Ecto neural progenitor cell (in vitro differentiated cells): ENCODE data around the gene CYP1B1.
"Not testable (repeated sequence)": the region's sequence is repeated elsewhere in the genome, so short reads cannot be mapped to it uniquely, and the experiment has no call there.

Experiments
- DNase-seq: peaks from one replicate; pipeline ENCODE4 v3.0.0-alpha.2; 2018; ENCODE audit warnings: low spot score

Gene CYP1B1

GRCh38 chr2:38075507-38076151, at the start of gene CYP1B1:
Gene CYP1B1, minus strand, starts transcription at chr2:38076151. Its CDS starts 763 bp downstream, at chr2:38075388.
- DNase-seq = no peak

GRCh38 chr2:38125007-38125406, 49.1 kb upstream of the CYP1B1 start:
- DNase-seq = no peak

DNA sequence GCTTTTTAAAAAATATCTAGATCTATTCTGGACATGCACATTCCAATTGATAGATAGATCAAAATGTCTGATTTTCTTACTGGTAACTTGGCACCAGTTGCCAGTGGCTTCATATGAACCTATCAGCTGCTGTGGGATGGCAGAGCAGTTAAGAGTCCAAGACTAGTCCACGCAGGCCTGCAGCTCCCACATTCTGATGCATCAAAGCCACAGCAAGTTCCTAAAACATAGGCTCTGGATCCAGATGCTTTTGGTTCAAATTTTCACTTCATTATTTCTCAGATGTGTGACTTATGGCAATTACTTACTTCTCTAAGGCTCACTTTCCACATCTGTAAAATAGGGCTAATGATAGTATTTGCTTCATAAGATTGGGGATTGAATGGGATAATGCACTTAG, 48.0 kb upstream of the CYP1B1 start:
- DNase-seq = no peak

DNA sequence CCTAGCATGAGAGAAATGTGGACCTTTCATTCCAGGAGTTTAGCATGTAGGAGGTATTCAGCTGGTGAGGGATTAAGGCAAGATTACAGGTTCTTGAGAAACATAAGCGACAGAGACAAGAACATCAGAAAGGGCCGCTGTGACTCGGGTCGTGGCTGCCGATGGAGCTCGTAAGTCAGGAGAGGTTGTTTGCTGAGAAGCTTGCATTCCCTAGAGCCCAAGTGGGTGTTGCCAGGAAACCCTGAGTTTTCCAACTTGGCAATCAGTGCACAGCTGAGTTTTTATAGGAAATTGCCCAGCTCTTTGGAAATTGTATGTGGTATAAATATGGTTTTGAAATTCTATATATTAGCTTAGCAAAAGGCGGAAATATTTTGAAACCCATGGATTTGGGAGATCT, 46.4 kb upstream of the CYP1B1 start:
- no peak for DNase-seq

GRCh38 chr2:38121481-38121880, 45.5 kb upstream of the CYP1B1 start:
- DNase-seq = no peak

DNA sequence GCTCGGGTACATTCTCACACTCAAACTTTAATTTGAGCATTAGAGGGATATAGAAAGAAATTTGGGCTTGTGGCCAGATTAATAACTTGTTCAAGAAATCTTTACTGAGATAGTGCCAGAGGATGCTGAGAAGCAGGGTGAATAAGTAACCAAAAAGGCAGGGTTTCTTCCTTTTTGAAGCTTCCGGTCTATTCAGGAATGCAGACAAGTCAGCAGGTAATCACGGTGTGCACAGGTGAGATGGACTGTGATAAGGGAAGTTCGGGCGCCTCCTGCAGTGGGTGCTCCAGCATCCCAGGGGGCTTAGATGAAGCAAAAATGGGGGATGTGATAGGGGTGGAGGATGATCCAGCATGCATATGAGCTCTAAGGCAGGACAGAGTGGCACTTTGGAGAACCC, 44.9 kb upstream of the CYP1B1 start:
- DNase-seq = no peak

- no peak for DNase-seq
Observed at GRCh38 chr2:38120264-38120592, 44.3 kb upstream of the CYP1B1 start.

DNA sequence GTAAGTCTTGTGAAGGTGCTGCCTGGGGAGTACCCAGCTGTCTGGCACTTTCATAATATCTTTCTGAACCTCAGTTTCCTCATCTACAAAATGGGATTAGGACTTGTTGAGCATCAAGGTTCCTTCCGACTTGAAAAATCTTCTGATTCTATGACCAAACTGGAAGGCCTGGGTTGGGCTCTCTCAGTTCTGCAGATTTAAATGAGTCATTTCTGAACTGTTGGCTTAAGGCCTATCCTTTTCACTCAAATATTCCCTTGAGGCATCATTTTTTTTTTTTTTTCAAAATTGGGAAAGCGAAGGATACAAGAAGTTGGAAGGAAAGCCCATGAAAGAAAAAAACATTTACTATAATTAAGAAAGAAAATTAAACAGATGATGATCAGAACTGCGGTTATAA, 40.8 kb upstream of the CYP1B1 start:
- DNase-seq = no peak

GRCh38 chr2:38115216-38116032, 39.5 kb upstream of the CYP1B1 start:
- peak; percentile 84 for DNase-seq

GRCh38 chr2:38113981-38114708, 38.2 kb upstream of the CYP1B1 start:
- DNase-seq = no peak

DNA sequence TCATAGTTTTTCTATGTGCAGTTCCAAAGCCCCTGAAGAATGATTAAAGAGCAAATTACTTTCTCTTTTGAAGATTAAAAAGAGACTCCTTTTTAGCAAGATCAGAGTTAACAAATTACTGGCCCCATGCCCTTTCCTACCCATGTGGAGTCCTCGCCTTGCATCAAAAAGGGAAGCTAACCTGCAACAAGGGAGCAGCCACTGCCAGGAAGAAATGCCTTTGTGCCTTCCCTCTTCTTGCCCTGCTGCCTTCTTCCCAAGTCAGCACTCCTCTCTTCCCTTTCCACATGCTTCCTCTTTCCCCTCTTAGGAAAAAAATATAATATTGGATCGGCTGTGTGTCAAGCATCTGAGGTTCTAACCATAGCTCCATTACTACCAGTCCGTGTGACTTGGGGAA, 37.1 kb upstream of the CYP1B1 start:
- no peak for DNase-seq

DNA sequence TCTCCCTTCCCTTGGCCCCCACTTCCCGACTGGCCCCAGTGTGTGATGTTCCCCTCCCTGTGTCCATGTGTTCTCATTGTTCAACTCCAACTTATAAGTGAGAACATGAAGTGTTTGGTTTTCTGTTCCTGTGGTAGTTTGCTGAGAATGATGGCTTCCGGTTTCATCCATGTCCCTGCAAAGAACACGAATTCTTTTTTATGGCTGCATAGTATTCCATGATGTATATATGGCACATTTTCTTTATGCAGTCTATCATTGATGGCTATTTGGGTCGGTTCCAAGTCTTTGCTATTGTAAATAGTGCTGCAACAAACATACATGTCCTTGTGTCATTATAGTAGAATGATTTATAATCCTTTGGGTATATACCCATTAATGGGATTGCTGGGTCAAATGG, 35.4 kb upstream of the CYP1B1 start:
- DNase-seq = not testable (repeated sequence)

DNA sequence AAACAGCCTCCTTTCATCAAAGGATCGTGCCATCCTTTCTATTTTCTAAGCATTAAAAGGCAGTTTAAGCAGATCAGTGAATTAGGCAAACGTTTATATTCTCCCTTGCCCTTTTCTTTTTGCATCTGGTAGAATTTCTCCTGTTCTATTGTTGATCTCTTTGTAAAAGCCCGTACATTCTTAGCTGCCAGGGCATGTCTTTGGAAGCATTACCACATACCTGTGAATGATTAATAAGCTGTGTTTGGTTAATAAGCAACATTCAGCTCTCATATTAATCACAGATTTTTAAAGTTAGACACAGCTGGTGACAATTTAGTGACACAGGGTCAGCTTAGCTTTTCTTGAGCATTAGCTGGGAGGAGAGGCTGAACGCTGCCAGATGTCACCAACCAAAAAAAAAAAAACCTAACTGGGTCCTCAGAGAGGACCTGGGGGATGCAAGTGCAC, 33.8 kb upstream of the CYP1B1 start:
- DNase-seq = no peak

- DNase-seq = no peak
Observed at GRCh38 chr2:38108907-38109731, 33.2 kb upstream of the CYP1B1 start.

GRCh38 chr2:38107738-38108410, 31.9 kb upstream of the CYP1B1 start:
- DNase-seq = no peak

GRCh38 chr2:38106405-38107094, 30.6 kb upstream of the CYP1B1 start:
- no peak for DNase-seq

DNA sequence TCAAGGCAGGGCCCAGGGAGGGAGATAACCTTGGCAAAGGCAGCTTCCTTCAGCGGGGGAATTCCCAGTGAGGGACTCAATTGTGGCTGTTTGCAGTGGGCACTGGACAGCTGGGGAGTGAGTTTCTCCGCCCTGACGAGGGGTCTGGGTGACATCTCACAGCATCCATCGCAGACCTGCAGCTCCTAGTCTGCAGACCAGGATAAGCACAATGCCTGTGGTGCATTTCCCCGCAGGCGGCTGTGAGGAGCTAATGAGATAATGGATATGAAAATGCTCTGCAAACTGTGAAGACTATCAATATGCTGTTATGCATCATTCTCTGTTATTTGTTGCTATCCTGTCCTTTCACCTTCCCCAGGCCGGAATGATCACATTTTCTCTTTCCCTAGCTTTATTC, 30.0 kb upstream of the CYP1B1 start:
- no peak for DNase-seq

- DNase-seq = no peak
Observed at GRCh38 chr2:38104598-38104997, 28.6 kb upstream of the CYP1B1 start.

DNA sequence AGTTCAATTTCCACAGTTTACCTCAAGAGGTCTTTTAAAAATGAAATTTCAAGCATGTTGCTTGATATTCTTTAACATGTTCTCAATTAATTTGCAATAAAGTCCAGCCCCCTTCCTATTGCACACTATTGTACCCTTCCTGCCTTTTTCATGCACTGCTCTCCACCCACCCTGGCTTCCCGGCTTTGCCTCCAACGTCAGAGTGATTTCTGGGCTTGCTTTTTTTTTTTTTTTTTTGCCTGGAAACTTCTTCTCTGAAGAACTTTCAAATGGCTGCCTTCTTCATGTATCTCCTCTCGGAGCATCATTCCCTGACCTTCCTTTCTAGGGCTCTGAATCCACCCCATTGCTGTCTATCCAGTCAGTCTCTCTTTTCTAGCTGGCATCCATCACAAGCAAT, 24.4 kb upstream of the CYP1B1 start:
- DNase-seq = no peak

GRCh38 chr2:38099099-38100028, 23.4 kb upstream of the CYP1B1 start:
- DNase-seq = no peak
